Measurements from ENCODE around the gene EIF4E2. TPM values are rescaled to one million over a fixed set of nuclear protein-coding genes. Genes with fewer than 3 reads are reported as not detected.

EIF4E2 gene
- total RNA-seq, 2 donors from 2014 or later: 99.5 to 109 TPM

- Histone ChIP-seq H3K9ac (ENCODE audit: low read depth in 2 of 2, low read length in 2 of 2) (no peak overlapping the region), H3K4me3 (no peak overlapping the region), H3K27ac (no peak overlapping the region), H3K4me1 (no peaks in the 10 kb centered on the region), H3K36me3 (no peaks in the 10 kb centered on the region), H3K27me3 (no peaks in the 10 kb centered on the region), H3K9me3 (no peaks in the 10 kb centered on the region)
- no peak for DNase-seq
- intact Hi-C loops (cut with DNase I): no loop called here
- TF ChIP-seq CTCF (IDR thresholded peaks at IDR 0.05): no peak
Observed at GRCh38 chr2:232540441-232541041, 9.9 kb upstream of the EIF4E2 start.

- no peak for TF ChIP-seq CTCF (IDR thresholded peaks at IDR 0.05)
- Histone ChIP-seq H3K4me1 (no peaks in the 10 kb centered on the region), H3K27me3 (no peaks in the 10 kb centered on the region), H3K4me3 (no peak overlapping the region), H3K9ac (ENCODE audit: low read depth in 2 of 2, low read length in 2 of 2) (no peak overlapping the region), H3K36me3 (no peaks in the 10 kb centered on the region), H3K9me3 (no peaks in the 10 kb centered on the region), H3K27ac (no peak overlapping the region)
- no peak for DNase-seq
- intact Hi-C loops (cut with DNase I): no loop called here
Observed at GRCh38 chr2:232541195-232541960, 9.1 kb upstream of the EIF4E2 start.

GRCh38 chr2:232541961-232542714 is 8.4 kb upstream of the EIF4E2 start:
- no peak for TF ChIP-seq CTCF (IDR thresholded peaks at IDR 0.05)
- DNase-seq: no peak

GRCh38 chr2:232542715-232543467 is 7.6 kb upstream of the EIF4E2 start:
- no peak for TF ChIP-seq CTCF (IDR thresholded peaks at IDR 0.05)
- DNase-seq: no peak
- intact Hi-C loops (cut with DNase I): no loop called here

More at GRCh38 chr2:232541961-232542714, 8.4 kb upstream of the EIF4E2 start:
- Histone ChIP-seq H3K27ac (no peak overlapping the region), H3K27me3 (no peaks in the 10 kb centered on the region), H3K4me1 (no peaks in the 10 kb centered on the region), H3K9ac (ENCODE audit: low read depth in 2 of 2, low read length in 2 of 2) (no peak overlapping the region), H3K36me3 (no peaks in the 10 kb centered on the region), H3K9me3 (no peaks in the 10 kb centered on the region), H3K4me3 (no peak overlapping the region)
- intact Hi-C loops (cut with DNase I): no loop called here

GRCh38 chr2:232543491-232543890 is 7.0 kb upstream of the EIF4E2 start:
- H3K4me1 ChIP-seq: peaks cover 3% of the 10 kb centered on the region
- H3K27ac ChIP-seq: no peak overlapping the region
- H3K27me3 ChIP-seq: no peaks in the 10 kb centered on the region
- H3K9ac ChIP-seq (ENCODE audit: low read depth in 2 of 2, low read length in 2 of 2): no peak overlapping the region
- H3K36me3 ChIP-seq: no peaks in the 10 kb centered on the region
- H3K9me3 ChIP-seq: no peaks in the 10 kb centered on the region
- no peak for TF ChIP-seq CTCF (IDR thresholded peaks at IDR 0.05)
- DNase-seq: no peak
- intact Hi-C loops (cut with DNase I): no loop called here
- H3K4me3 ChIP-seq: no peak overlapping the region

More at GRCh38 chr2:232542715-232543467, 7.6 kb upstream of the EIF4E2 start:
- Histone ChIP-seq H3K27ac (no peak overlapping the region), H3K9me3 (no peaks in the 10 kb centered on the region), H3K4me1 (peaks cover 3% of the 10 kb centered on the region), H3K4me3 (no peak overlapping the region), H3K27me3 (no peaks in the 10 kb centered on the region), H3K9ac (ENCODE audit: low read depth in 2 of 2, low read length in 2 of 2) (no peak overlapping the region), H3K36me3 (no peaks in the 10 kb centered on the region)

Measured in colonic mucosa (tissue), 4 donors.